NCI-H1417 treated with DMSO at 0.1 percent for 48 hours (cell line): ENCODE results near the gene SLC35E1.
"Not testable (repeated sequence)": the region's sequence is repeated elsewhere in the genome, so short reads cannot be mapped to it uniquely, and the experiment has no call there.

Experiments used
- DNase-seq: peaks from one replicate; lab custom pipeline; 2025; lab: John Stamatoyannopoulos, UW

SLC35E1 gene

GRCh38 chr19:16544473-16545231 lies 27.6 kb downstream of the SLC35E1 start:
- no peak for DNase-seq

- DNase-seq = not testable (repeated sequence)
Observed at GRCh38 chr19:16543734-16544133, 28.5 kb downstream of the SLC35E1 start.

GRCh38 chr19:16542910-16543472 lies 29.2 kb downstream of the SLC35E1 start:
- DNase-seq = no peak

- DNase-seq = peak; percentile 63
Observed at GRCh38 chr19:16542045-16542909, 29.9 kb downstream of the SLC35E1 start, which contains the start of gene CHERP. Gene CHERP (minus strand): TSS chr19:16542437. CDS start chr19:16542378, 59 bp downstream.

- DNase-seq = no peak
Observed at GRCh38 chr19:16541526-16542044, 30.6 kb downstream of the SLC35E1 start.

GRCh38 chr19:16540948-16541347 lies 31.3 kb downstream of the SLC35E1 start:
- no peak for DNase-seq

- DNase-seq = no peak
Observed at GRCh38 chr19:16537111-16537510, 35.1 kb downstream of the SLC35E1 start.

- no peak for DNase-seq
Observed at GRCh38 chr19:16536130-16536529, 36.1 kb downstream of the SLC35E1 start.

GRCh38 chr19:16535381-16535780 lies 36.8 kb downstream of the SLC35E1 start:
- DNase-seq = no peak

GRCh38 chr19:16532440-16533234 lies 39.6 kb downstream of the SLC35E1 start:
- no peak for DNase-seq

GRCh38 chr19:16531380-16531669 lies 40.9 kb downstream of the SLC35E1 start:
- DNase-seq = no peak

- no peak for DNase-seq
Observed at GRCh38 chr19:16530540-16531379, 41.5 kb downstream of the SLC35E1 start.

- DNase-seq = no peak
Observed at GRCh38 chr19:16529466-16530144, 42.6 kb downstream of the SLC35E1 start.

GRCh38 chr19:16527971-16528521 lies 44.2 kb downstream of the SLC35E1 start:
- DNase-seq = no peak

- DNase-seq = no peak
Observed at GRCh38 chr19:16527334-16527935, 44.8 kb downstream of the SLC35E1 start.

GRCh38 chr19:16525751-16526481 lies 46.3 kb downstream of the SLC35E1 start:
- DNase-seq = no peak

GRCh38 chr19:16524991-16525734 lies 47.1 kb downstream of the SLC35E1 start:
- DNase-seq = no peak
